SK-N-SH (cell line): ENCODE measurements around the gene LARP4.

ENCODE experiments used
- CTCF ChIP-seq: fragments of 200-600 bp; sonication (generic); IDR thresholded peaks from 2 replicates; pipeline ENCODE4 v1.6.1; 2017; ENCODE audit warnings: antibody characterized with exemption, mild to moderate bottlenecking, moderate library complexity
- ELF1 ChIP-seq: IDR thresholded peaks from 2 replicates; pipeline ENCODE4 v1.4.0; 2012
- EP300 ChIP-seq, 2 experiments: IDR thresholded peaks; 2 replicates each; pipeline versions ENCODE4 v1.4.0 to v1.6.1; 2012; ENCODE audit warnings: borderline replicate concordance in 1 of 2, low read depth in 1 of 2, low read length in 1 of 2
- FOXJ3 ChIP-seq: sonication (generic); formaldehyde crosslinking; IDR thresholded peaks from 2 replicates; pipeline ENCODE4 v1.5.1; 2020; ENCODE audit warnings: mild to moderate bottlenecking, missing genetic modification reagents
- JUND ChIP-seq: IDR thresholded peaks from 2 replicates; pipeline ENCODE4 v1.4.0; 2012
- MXI1 ChIP-seq: IDR thresholded peaks from 2 replicates; pipeline ENCODE4 v1.6.1; 2012; ENCODE audit warnings: mild to moderate bottlenecking, low read depth, low read length, improper control_type of control experiment
- REST ChIP-seq: IDR thresholded peaks from 2 replicates; pipeline ENCODE4 v1.6.1; 2012; ENCODE audit warnings: mild to moderate bottlenecking, low read depth, low read length, moderate library complexity

- TF ChIP-seq CTCF (no peak), ELF1 (no peak), FOXJ3 (CRISPR knock-in tag) (no peak), REST (no peak), JUND (no peak), EP300 (IDR thresholded peaks at IDR 0.05; ENCODE audit: borderline replicate concordance in 1 of 2, low read depth in 1 of 2, low read length in 1 of 2) (no peak), MXI1 (no peak)
Measured at GRCh38 chr12:50354908-50355307, 45.8 kb upstream of the LARP4 start.
